Ovary (tissue), 10 donors: ENCODE measurements around the gene IRF2BP1. TPM values are rescaled to one million over a fixed set of nuclear protein-coding genes. Genes with fewer than 3 reads are reported as not detected.

Source experiments
- DNase-seq, 5 donors: peaks; one replicate each; pipeline ENCODE4 v3.0.0-alpha.2; 2019 to 2020
- H3K27ac ChIP-seq, 2 donors: fragments of 200-600 bp; one replicate each; pipeline versions ENCODE4 v1.5.1 to v1.8.0; 2019 to 2022
- H3K27me3 ChIP-seq: fragments of 200-600 bp; one replicate; pipeline ENCODE4 v1.8.0; 2022
- H3K36me3 ChIP-seq: fragments of 200-600 bp; sonication (generic); one replicate; pipeline ENCODE4 v1.5.1; 2019
- H3K4me1 ChIP-seq: one replicate; pipeline ENCODE4 v1.8.1; 2013; ENCODE audit warnings: mild to moderate bottlenecking, moderate library complexity; ENCODE audit not compliant: insufficient read depth
- H3K4me3 ChIP-seq: fragments of 200-600 bp; sonication (generic); one replicate; pipeline ENCODE4 v1.5.1; 2017
- H3K9me3 ChIP-seq, 2 donors: fragments of 200-600 bp in 1 of 2; sonication (generic) in 1 of 2; one replicate each; pipeline versions ENCODE4 v1.5.1 to v1.8.1; 2013 to 2019; ENCODE audit warnings: mild to moderate bottlenecking in 1 of 2, moderate library complexity in 1 of 2
- EP300 ChIP-seq: sonication (generic); formaldehyde crosslinking; IDR thresholded peaks from one replicate; pipeline ENCODE4 v1.6.1; 2017; ENCODE audit warnings: antibody characterized with exemption
- POLR2A ChIP-seq: fragments of 450-650 bp; IDR thresholded peaks from one replicate; pipeline ENCODE4 v1.6.1; 2017; ENCODE audit warnings: antibody characterized with exemption, mild to moderate bottlenecking, moderate library complexity
- WGBS, 3 donors: extraction: QIAGEN DNeasy Blood & Tissue Kit in 1 of 3; methylation state at CpG; one replicate each; pipeline versions ENCODE4 v1.1.5 to v1.1.7; 2013 to 2017; 5-methylcytosine and 5-hydroxymethylcytosine counted together
- intact Hi-C, 4 donors: fragments of 100-400 bp; cut with DNase I; formaldehyde crosslinking; loops; one replicate each; pipeline versions ENCODE4 v1.11.0 to v1.15.1; 2022 to 2023
- long read RNA-seq, 3 donors: library from polyadenylated mRNA in 2 of 3; unstranded in 2 of 3; transcript quantifications; one replicate each; pipeline ENCODE4 v2.0.0 and lab custom pipeline, GENCODE V29; 2021 to 2026
- polyA plus RNA-seq, 2 donors: library from polyadenylated mRNA; stranded (reverse); fragments of 200-250 nt in 1 of 2; fragments of 350-450 nt in 1 of 2; fragmentation: Illumina TruSeq in 1 of 2; extraction: RNeasy Lipid Tissue Mini Kit (QIAGEN cat#74804) in 1 of 2; gene quantifications; one replicate each; pipeline ENCODE4 v1.2.3, GENCODE V29; 2013 to 2014
- total RNA-seq, 7 donors: library from RNA; depleted of rRNA in 2 of 7; stranded (reverse); fragments of >200 nt in 2 of 7; fragmentation: NEBNext Ultra II Directional in 3 of 7; extraction: Animal tissue kit (Norgen Biotek cat#: 25700) in 3 of 7; gene quantifications; one replicate each; pipeline versions ENCODE4 v1.1.0 to v1.2.4, GENCODE V29; 2016 to 2023
- TF ChIP-seq, protein P1 (sequence below), 3 donors: fragments of 450-650 bp in 2 of 3; fragments of 200-600 bp in 1 of 3; IDR thresholded peaks; one replicate each; pipeline versions ENCODE4 v1.5.1 to v1.8.0; 2016 to 2022; ENCODE audit warnings: antibody characterized with exemption in 3 of 3, mild to moderate bottlenecking in 1 of 3
- donor health status: DM: no; HTN: no; CAD: no; lungs with moderate emphysema.
- donor health status: DM: no; HTN: no; CAD: no.
- donor health status: Bipolar disorder and iron deficiency.
- donor health status: DM: yes; HTN: yes; CAD: no.
- donor health status: DM: no; HTN: no; CAD: no.
- donor health status: DM: yes; HTN: yes; CAD: no.

IRF2BP1 gene, protein sequence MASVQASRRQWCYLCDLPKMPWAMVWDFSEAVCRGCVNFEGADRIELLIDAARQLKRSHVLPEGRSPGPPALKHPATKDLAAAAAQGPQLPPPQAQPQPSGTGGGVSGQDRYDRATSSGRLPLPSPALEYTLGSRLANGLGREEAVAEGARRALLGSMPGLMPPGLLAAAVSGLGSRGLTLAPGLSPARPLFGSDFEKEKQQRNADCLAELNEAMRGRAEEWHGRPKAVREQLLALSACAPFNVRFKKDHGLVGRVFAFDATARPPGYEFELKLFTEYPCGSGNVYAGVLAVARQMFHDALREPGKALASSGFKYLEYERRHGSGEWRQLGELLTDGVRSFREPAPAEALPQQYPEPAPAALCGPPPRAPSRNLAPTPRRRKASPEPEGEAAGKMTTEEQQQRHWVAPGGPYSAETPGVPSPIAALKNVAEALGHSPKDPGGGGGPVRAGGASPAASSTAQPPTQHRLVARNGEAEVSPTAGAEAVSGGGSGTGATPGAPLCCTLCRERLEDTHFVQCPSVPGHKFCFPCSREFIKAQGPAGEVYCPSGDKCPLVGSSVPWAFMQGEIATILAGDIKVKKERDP
- total RNA-seq: 10 to 100 TPM; 30.4 to 59.4 (median 41.4) TPM
- polyA plus RNA-seq: 10 to 100 TPM in 1 of 2 donors, 1 to 10 TPM in 1; 2.7 to 29.5 TPM
- long read RNA-seq, donor 1, transcript IRF2BP1-201 (1 exons, 2,564 nt): major isoform, 11 of 11 reads
- long read RNA-seq, donor 1, partial matches to known transcripts: 0 of 11 reads
- long read RNA-seq, donor 1, other reads (novel, unspliced or antisense): 0 of 11 reads
- long read RNA-seq, donor 2, transcript IRF2BP1-201 (1 exons, 2,564 nt): major isoform, 19 of 19 reads
- long read RNA-seq, donor 2, partial matches to known transcripts: 0 of 19 reads
- long read RNA-seq, donor 2, other reads (novel, unspliced or antisense): 0 of 19 reads
- long read RNA-seq, donor 3, transcript IRF2BP1-201 (1 exons, 2,564 nt): major isoform, 103 of 103 reads
- long read RNA-seq, donor 3, partial matches to known transcripts: 0 of 103 reads
- long read RNA-seq, donor 3, other reads (novel, unspliced or antisense): 0 of 103 reads

DNA sequence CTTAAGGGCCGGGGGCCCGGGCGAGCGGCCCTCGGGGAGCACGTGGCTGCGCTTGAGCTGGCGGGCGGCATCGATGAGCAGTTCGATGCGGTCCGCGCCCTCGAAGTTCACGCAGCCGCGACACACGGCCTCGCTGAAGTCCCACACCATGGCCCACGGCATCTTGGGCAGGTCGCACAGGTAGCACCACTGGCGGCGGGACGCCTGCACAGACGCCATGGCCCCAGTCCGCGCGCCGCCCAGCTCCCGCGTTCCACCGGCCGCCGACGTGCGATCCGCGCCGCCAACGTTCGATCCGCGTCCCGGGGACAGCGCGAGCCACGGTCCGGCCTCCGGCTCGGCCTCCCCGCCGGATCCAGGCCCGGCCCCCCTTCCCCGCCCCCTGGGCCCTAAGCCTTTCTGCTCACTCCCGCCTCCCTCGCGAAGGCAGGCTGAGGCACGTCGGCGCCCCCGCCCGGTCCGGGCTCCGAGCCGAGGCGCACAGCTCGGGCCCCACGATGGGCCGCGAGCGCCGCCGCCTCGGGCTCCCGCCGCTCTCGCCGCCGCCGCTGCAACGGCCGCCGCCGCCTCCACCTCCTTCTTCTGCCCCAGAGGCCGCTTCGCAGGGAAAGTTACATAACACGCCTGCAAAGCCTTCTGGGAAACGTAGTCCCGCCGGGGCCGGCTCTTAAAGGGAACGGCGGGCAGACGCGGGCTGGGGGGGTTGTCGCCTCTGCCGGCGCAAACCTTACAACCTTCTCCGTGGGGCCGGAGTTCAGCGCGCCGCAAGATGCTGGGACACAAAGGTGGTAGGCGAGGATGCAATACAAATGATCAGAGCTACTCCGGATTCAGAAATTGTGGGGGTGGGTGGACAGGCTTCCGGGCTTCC is at the start of gene IRF2BP1:
TSS of gene IRF2BP1 (minus strand) at position 586 of the 871 bp plus-strand sequence. CDS start at position 219, 367 bp downstream.
- H3K4me3 ChIP-seq: peak within 1 kb of the TSS; percentile 51
- no peaks in the 10 kb centered on the region for H3K27me3 ChIP-seq
- no peaks in the 10 kb centered on the region for H3K36me3 ChIP-seq
- H3K27ac ChIP-seq: peak within 1 kb of the TSS; percentile 86 to 88
- intact Hi-C loops: loop anchor here in 1 of 4 donors (10.0 kb wide), 1 partner anchor 71 kb away; the partner anchor contains the start of gene RSPH6A
- WGBS, 3 donors: 0% methylated on average over 65 to 107 of the region's 107 CpGs
- H3K4me1 ChIP-seq: peaks cover 23% of the 10 kb centered on the region
- TF ChIP-seq, protein P1, sequence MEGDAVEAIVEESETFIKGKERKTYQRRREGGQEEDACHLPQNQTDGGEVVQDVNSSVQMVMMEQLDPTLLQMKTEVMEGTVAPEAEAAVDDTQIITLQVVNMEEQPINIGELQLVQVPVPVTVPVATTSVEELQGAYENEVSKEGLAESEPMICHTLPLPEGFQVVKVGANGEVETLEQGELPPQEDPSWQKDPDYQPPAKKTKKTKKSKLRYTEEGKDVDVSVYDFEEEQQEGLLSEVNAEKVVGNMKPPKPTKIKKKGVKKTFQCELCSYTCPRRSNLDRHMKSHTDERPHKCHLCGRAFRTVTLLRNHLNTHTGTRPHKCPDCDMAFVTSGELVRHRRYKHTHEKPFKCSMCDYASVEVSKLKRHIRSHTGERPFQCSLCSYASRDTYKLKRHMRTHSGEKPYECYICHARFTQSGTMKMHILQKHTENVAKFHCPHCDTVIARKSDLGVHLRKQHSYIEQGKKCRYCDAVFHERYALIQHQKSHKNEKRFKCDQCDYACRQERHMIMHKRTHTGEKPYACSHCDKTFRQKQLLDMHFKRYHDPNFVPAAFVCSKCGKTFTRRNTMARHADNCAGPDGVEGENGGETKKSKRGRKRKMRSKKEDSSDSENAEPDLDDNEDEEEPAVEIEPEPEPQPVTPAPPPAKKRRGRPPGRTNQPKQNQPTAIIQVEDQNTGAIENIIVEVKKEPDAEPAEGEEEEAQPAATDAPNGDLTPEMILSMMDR (IDR thresholded peaks at IDR 0.05): peak in 2 of 3 donors; percentile 24 to 31
- TF ChIP-seq EP300 (no peak), POLR2A (peak; percentile 82)
- no peaks in the 10 kb centered on the region for H3K9me3 ChIP-seq
- DNase-seq: peak; percentile 91 to 95 (median 91)

DNA sequence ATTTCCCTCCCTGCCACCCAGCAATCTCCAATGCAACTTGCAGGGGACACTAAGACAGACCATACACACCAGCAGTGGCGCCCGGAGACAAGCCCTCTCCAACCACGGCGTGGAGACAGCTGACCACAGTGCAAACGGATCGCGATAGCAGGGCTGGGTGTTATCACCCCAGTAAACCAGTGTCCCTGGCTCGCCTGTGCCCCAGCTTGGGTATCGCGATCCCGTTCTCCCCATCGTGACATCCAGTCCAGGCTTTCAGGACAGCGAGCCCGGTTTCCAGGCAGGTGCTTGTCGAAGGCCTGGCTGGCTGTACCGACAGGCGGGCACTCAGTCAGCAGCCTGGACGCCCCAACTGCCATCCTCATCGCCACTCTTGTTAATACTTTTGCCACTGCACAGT is 49.3 kb upstream of the IRF2BP1 start:
- no peak for DNase-seq
- peaks cover 0 to 7% of the 10 kb centered on the region in 2 donors for H3K9me3 ChIP-seq
- no peak for TF ChIP-seq POLR2A
- TF ChIP-seq, protein P1 (IDR thresholded peaks at IDR 0.05): no peak
- no peak for TF ChIP-seq EP300
- 58 to 71% (median 65%) methylated on average over 19 of the region's 19 CpGs for WGBS, 3 donors
- no peaks in the 10 kb centered on the region for H3K36me3 ChIP-seq
- H3K4me3 ChIP-seq: no peak overlapping the region
- intact Hi-C loops: no loop called here
- H3K27ac ChIP-seq: no peak overlapping the region
- no peaks in the 10 kb centered on the region for H3K4me1 ChIP-seq
- H3K27me3 ChIP-seq: no peaks in the 10 kb centered on the region

DNA sequence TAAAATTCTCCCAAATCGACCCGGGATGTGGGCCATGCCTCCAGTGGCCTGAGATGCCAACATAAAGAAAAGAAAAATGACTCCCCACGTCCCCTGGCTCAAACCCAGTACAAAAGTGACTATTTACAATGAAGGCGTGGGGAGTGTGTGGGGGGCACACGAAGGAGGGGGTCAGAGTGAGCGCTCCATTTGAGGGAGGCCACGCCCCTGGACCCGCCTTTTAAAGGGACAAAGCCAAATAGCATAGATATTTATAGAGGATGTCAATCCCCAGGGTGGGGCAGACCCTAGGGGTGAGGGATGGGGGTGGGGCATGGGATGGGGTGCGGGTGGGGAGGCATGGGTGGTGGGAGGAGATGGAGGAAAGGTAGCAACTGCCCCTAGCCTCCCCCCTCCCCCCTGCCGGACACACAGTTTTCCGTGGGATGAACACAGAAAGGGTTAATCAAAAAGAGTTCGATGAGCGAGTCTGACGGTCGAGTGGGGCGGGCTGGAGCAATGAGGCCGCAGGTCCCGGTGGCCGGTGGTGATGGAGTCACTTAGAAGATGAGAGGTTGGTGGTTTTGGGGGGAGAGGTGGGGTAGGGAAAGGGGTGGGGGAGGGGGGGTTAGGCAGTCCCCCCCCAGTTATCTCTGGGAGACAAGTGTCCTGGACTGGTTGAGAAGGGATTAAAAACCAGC is 48.8 kb upstream of the IRF2BP1 start:
- peaks cover 0 to 6% of the 10 kb centered on the region in 2 donors for H3K9me3 ChIP-seq
- DNase-seq: no peak
- H3K4me3 ChIP-seq: no peak overlapping the region
- WGBS, 3 donors: 13 to 23% (median 17%) methylated on average over 19 of the region's 19 CpGs
- H3K27ac ChIP-seq: no peak overlapping the region
- intact Hi-C loops: no loop called here
- H3K4me1 ChIP-seq: no peaks in the 10 kb centered on the region
- no peaks in the 10 kb centered on the region for H3K27me3 ChIP-seq
- TF ChIP-seq, protein P1 (IDR thresholded peaks at IDR 0.05): no peak
- TF ChIP-seq POLR2A (no peak), EP300 (no peak)
- no peaks in the 10 kb centered on the region for H3K36me3 ChIP-seq
